AG20443 (cell line): ENCODE results near the gene ZNF436.

Experiments
- DNase-seq: peaks from one replicate; pipeline ENCODE4 v3.0.0; 2012; ENCODE audit warnings: low spot score, mixed read lengths

ZNF436 gene

GRCh38 chr1:23369335-23370013 lies at the start of gene ZNF436:
Gene ZNF436 (minus strand): TSS chr1:23369836. CDS start chr1:23368005, 1,831 bp downstream.
- peak; percentile 61 for DNase-seq

DNA sequence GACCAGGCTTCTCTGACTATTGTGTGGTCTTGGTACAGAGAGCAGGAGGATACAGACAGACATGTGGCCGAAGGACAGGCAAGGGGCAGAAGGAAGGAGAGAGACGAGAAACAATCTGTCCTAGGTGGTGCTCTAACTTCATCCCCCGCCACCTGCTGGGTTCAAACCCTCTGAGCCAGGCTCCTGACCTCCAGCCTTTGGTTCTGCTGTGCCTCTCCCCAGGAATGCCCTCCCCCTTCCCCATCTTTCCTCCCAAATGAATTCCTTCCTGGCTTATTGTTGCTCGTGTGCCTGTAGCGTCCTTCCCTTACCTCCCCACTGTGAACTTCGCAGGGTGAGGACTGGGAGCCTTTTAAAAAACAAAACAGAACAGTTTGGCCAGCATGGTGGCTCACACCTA lies 49.5 kb upstream of the ZNF436 start:
- DNase-seq: no peak

GRCh38 chr1:23417570-23417969 lies 47.9 kb upstream of the ZNF436 start:
- DNase-seq: no peak

- DNase-seq: no peak
These were observed 47.3 kb upstream of the ZNF436 start for GRCh38 chr1:23416964-23417363.

DNA sequence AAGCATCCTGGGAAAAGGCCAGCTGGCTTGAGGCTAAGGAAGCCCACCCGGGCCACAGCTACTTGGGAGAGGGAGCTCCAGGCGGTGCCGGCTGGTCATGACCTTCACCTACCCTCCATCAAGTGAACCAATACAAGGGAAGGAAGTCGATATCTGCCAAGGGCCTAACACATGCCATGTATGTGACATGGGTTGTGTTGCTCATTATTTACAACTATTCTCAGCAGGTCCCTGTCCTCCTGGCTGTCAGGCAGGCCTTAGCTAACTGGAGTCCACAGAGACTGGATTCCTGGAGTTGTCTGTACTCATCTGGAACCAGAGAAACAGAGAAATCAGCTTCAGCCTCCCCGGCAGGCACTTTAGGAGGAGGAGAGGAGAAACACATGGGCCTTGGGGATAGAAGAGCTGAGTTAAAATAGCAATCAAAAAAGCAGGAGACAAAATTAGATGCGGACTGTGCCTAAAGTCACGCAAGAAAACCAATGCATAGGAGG lies 39.2 kb upstream of the ZNF436 start:
- DNase-seq: no peak

GRCh38 chr1:23407016-23407630 lies 37.5 kb upstream of the ZNF436 start:
- no peak for DNase-seq

- DNase-seq: no peak
These were observed 36.3 kb upstream of the ZNF436 start for GRCh38 chr1:23405946-23406345.

- DNase-seq: peak; percentile 85
These were observed 34.3 kb upstream of the ZNF436 start for GRCh38 chr1:23403735-23404486.

- DNase-seq: no peak
These were observed 33.7 kb upstream of the ZNF436 start for GRCh38 chr1:23403355-23403734.

DNA sequence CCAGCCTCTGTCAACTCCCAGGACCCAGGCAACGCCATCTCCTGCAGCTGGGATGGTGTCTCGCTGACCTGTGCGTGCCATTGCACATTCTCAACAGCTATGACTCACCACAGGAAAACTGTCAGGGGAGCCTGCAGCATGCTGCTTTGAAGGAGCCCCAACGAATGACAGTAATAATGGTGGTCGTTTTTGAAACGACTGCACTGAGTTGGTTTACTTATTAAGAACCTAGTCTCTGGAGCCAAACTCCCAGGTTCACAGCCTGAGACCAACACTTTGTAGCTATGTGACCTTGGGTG lies 33.4 kb upstream of the ZNF436 start:
- DNase-seq: peak; percentile 83

- no peak for DNase-seq
These were observed 32.8 kb upstream of the ZNF436 start for GRCh38 chr1:23402286-23403037.

DNA sequence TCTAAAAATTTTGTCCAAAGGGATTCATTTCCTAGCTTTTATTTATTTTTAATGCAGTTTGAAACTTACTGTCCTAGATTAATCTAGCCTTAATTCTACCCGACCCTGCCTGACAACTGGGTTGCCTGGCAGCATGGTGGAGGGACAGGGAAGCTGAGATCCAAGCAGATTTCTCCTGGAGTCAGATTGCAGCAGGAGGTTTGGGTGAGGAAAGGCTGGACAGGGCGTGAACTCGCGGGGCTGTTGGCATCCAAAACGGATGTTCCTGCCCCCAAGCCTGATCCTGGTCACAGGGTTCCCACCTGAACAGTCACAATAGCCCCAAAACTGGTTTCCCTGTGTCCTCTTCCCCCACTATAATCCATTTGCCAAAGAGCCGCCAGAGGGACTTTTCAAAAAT lies 31.7 kb upstream of the ZNF436 start:
- no peak for DNase-seq

- DNase-seq: peak; percentile 39
These were observed 30.9 kb upstream of the ZNF436 start for GRCh38 chr1:23400324-23401114.

DNA sequence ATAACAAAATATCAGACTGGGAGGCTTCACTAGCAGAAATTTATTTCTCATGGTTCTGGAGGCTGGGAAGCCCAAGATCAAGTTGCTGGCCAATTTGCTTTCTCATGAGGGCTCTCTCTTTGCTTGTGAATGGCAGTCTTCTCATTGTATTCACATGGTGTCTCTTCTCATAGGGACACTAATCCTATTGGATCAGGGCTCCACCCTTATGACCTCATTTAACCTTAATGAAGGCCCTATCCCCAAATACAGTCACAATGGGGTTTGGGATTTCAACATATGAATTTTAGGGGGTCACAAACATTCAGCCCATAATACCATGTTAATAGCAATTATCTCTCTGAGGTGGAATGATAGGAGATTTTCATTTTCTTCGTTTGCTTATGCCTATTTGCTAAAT lies 29.6 kb upstream of the ZNF436 start:
- no peak for DNase-seq

DNA sequence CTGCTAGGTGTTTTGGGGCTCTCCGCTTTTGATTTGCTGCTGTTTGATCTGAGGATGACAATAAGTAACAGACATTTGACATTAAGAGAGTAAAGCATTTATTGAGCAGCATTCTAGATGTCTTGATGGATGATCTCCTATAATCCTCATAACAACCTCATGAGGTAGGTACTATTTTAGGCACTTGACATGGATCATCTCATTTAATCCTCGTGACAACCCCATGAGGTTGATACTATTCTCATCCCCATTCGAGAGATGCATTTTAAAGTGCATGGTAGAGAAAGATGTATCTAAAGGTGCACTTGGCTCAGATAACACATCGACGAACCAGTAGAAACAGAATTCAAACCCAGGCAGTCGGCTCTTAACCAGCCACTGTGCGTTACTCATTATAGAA lies 28.3 kb upstream of the ZNF436 start:
- DNase-seq: no peak

DNA sequence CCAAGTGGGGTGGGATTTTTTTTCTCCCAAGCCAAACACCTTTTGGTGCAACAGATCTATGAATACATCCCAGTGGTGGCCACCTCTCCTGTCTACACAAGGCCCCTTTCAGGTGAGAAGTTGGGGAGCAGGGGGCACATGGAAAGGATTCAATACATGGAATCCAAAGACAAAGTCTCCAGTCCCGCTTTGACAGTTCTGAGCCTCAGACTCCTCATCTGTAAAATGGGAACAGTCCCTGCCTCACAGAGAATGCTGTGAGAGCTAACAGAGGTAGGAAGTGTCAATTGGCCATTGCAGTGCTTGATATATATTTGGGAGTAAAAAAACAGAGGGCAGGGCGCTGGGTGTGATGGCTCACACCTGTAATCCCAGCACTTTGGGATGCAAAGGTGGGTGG lies 26.7 kb upstream of the ZNF436 start:
- DNase-seq: no peak

GRCh38 chr1:23395849-23396248 lies 26.2 kb upstream of the ZNF436 start:
- no peak for DNase-seq

DNA sequence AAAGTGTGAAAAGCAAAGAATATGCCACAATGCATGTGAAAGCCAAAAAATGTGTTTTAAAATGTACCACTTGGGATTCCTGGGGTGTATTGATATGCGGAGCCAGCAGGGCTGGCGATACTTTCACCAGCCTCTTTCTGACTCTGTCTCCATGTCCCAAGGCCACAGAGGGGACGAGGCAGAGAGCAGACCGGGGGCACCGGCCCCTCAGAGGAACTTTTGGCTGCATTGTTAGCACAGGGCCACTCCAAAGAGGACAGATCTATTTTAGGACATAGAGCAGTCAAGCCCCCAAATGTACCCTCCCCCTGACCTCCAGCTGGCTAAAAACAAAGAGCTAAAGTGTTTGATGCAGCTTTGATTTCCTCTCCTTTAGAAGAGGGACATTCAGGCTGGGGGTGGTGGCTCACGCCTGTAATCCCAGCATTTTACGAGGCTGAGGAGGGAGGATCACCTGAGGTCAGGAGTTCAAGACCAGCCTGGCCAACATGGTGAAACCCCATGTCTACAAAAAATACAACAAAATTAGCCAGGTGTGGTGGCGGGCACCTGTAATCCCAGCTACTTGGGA lies 25.6 kb upstream of the ZNF436 start:
- DNase-seq: no peak

GRCh38 chr1:23394684-23395083 lies 25.0 kb upstream of the ZNF436 start:
- DNase-seq: peak; percentile 94

DNA sequence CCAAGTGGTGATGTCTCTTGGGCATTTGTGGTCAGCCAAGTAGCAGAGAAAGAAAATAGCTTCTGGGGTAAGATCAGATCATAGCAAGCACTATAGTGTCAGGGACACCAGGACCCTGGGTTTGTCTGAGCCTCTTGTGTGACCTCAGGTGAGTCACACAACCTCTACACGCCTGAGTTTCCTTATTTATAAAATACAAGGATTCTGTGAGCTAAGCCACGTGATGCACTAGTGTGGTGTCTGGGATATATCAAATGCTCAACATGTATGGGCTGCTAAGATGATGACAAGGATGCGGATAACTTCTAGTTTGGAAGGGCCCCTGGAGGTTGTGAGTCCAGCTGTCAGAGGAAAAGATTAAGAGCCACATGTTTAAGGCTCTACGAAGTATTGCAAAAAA lies 24.5 kb upstream of the ZNF436 start:
- DNase-seq: peak; percentile 47

GRCh38 chr1:23393706-23394105 lies 24.1 kb upstream of the ZNF436 start:
- DNase-seq: peak; percentile 55
